A549 treated with DMSO at 1 μM for 4 hours (cell line): Measurements from ENCODE around the gene PPP6R3. TPM values are rescaled to one million over a fixed set of nuclear protein-coding genes. Genes with fewer than 3 reads are reported as not detected.

Source experiments
- total RNA-seq: library from RNA; stranded (reverse); fragments of 200-300 nt; extraction: Qiagen RNA extraction; gene quantifications from 5 replicates; pipeline ENCODE4 v1.2.3, GENCODE V29; 2022; ENCODE audit warnings: low read depth

PPP6R3 gene, protein sequence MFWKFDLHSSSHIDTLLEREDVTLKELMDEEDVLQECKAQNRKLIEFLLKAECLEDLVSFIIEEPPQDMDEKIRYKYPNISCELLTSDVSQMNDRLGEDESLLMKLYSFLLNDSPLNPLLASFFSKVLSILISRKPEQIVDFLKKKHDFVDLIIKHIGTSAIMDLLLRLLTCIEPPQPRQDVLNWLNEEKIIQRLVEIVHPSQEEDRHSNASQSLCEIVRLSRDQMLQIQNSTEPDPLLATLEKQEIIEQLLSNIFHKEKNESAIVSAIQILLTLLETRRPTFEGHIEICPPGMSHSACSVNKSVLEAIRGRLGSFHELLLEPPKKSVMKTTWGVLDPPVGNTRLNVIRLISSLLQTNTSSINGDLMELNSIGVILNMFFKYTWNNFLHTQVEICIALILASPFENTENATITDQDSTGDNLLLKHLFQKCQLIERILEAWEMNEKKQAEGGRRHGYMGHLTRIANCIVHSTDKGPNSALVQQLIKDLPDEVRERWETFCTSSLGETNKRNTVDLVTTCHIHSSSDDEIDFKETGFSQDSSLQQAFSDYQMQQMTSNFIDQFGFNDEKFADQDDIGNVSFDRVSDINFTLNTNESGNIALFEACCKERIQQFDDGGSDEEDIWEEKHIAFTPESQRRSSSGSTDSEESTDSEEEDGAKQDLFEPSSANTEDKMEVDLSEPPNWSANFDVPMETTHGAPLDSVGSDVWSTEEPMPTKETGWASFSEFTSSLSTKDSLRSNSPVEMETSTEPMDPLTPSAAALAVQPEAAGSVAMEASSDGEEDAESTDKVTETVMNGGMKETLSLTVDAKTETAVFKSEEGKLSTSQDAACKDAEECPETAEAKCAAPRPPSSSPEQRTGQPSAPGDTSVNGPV
- 48.9 to 68.0 TPM (median 63.4 TPM) in 5 replicates for total RNA-seq

DNA sequence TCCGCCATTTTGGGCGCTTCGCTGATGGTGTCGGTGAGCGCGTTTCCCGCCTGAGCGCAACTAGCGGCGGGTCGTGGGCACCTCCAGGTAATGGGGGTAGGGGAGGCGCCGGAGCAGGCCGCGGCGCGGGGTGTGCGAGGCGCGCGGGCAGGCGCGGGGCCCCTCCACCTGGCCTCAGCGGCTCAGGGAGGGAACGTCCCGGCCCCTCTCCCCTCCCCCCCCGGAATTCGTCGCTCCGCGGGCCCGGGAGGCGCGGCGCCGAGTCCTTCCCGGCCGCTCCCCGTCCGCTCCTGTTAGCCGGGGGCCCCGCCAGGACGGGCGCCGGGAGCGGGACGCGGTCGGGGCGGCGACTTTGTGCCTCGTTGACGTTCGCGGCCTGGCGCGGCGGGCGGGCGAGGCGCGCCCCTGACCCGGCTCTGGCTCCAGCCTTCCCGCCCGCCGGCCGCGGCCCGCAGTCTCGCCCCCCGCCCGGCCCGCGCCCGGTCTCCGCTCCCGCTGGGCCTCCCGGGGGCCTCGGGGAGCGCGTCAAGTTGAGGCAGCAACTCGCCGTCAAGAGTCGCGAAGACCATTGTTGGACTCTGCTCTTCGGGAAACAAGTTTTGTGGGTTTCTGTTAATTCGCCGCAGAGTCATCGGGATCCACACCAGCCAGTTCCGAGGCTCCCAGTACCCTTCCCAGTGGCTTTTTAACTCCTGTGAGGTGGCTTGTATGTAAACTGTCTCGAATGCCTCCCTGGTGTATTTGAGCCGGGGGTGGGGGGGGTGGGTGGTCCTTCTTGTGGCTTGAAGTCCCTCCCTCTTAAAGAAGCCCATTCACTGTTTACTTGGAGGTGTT, at the start of gene PPP6R3:
Gene PPP6R3 (plus strand): TSS at position 12 of the 834 bp plus-strand sequence. CDS start 76,913 bp downstream, outside the sequence.

Other genes with a start within 250 kb of the PPP6R3 start
- 19.7 to 23.7 TPM (median 21.5 TPM) in 5 replicates for gene KMT5B, start 247.5 kb upstream of the PPP6R3 start, total RNA-seq
- gene C11orf24, start 188.8 kb upstream of the PPP6R3 start, total RNA-seq, result 56.9 to 62.4 TPM (median 59.9 TPM) in 5 replicates
- 35.9 to 58.6 TPM (median 47.8 TPM) in 5 replicates for gene LRP5, start 148.2 kb upstream of the PPP6R3 start, total RNA-seq
- 11.1 to 22.8 TPM (median 17.5 TPM) in 5 replicates for gene GAL, start 223.8 kb downstream of the PPP6R3 start, total RNA-seq